ENCODE results near the gene MAP2K1.
"Not testable (repeated sequence)": the region's sequence is repeated elsewhere in the genome, so short reads cannot be mapped to it uniquely, and the experiment has no call there.

Gene MAP2K1

DNA sequence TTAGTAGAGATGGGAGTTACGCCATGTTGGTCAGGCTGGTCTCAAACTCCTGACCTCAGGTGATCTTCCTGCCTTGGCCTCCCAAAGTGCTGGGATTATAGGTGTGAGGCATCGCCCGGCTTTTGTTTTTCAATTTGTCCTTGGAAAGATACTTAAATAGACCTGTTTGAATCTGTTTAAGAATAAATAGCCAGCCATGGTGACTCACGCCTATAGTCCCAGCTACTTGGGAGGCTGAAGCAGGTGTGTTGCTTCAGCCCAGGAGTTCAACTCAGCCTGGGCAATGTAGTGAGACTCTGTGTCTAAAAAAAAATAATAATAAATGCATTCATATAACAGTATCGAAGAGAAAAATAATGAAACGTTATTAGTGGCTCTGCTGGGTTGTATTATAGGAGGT lies 93.6 kb downstream of the MAP2K1 start:
- DNase-seq: no peak

DNA sequence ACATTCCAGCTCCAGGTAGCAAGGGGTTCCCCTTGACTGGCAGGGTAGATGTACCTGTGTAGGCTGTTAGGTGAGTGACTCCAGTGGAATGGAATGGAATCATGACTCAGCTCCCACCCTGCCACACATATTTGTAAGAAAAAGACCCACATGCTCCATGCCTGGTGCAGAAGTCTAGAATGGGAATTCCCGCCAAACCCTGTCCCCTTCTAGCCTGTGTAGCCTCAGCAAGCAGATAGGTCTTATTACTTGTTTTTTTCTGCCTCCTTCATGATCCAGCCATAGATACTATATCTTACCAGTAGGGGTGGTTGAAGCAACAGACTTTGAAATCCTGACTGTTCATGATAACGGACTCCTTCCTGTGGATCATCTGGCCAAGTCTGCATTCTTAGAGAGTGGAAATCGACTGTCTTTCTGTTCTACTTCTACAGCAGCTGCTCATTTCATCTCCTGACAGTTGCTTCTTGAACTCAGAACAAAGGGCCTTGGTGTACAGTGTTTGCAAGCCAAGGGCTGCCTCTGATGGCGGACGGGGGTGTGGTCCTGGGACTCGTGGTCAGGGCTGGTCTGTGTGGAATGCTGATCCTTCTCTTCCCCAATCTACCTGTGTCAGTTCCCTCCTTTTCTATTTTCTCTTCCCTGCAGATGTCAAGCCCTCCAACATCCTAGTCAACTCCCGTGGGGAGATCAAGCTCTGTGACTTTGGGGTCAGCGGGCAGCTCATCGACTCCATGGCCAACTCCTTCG lies 94.6 kb downstream of the MAP2K1 start:
- DNase-seq: no peak

DNA sequence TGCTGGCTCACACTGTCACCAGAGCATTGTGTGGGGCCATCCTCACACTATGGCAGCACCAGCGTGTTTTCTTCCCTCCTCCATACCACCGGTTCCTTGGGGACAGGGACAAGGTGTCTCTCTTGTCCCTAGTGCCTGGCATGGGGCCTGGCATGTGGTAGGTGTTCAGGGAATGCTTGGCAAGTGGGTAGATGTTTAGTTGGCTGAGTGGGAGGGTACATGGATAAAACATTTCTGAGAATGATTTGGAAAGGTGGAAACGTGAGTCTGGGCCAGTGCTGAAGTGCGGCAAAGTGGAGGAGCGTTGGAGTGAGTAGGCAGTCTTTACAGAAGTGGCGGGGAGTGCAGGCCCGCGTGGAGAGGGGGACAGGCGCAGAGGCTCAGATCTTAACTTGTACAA lies 95.8 kb downstream of the MAP2K1 start:
- DNase-seq: peak in 1 of 3 experiments; percentile 3

DNA sequence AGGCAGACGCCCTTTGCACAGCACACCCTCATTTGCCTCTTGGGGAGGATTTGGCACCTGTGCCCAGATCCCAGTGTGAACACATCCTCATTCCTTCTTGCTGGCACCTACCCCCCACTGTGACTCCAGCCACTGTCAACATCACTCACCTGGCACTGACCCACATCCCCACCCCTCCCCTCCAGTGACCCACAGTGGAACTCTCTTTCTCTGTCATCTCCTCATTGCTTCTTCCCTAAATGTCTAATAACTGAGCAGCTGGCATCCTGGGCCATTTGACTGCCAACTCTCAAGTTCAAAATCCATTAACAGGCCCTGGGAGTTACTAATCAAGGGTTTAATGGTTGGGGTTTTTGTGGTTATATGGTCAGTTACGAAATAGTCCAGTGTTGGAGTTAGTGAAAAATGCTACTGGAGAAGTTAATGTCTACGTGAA lies 96.4 kb downstream of the MAP2K1 start:
- DNase-seq: peak in 2 of 3 experiments; percentile 10 to 59

DNA sequence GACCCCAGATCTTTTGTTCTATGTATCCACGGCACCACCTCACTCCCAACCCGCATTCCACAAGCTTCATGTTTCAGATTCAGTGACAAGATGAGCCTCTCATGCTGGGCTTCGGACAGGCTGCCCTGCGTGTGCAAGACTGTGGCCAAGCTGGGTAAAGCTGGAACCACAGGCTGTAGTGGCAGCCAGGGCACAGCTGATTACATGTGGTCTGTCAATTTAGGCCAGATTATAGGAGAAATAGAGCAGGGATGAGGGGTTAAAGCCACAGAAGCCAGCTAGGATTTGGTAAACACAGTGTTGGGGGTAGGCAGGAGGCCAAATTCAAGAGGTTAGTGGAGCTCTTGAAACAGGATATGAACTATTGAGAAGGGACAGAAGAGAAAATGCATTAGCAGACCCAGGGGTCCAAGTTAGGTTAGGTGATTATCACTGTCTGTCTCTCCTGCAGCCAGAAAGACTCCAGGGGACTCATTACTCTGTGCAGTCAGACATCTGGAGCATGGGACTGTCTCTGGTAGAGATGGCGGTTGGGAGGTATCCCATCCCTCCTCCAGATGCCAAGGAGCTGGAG lies 97.9 kb downstream of the MAP2K1 start:
- no peak for DNase-seq

DNA sequence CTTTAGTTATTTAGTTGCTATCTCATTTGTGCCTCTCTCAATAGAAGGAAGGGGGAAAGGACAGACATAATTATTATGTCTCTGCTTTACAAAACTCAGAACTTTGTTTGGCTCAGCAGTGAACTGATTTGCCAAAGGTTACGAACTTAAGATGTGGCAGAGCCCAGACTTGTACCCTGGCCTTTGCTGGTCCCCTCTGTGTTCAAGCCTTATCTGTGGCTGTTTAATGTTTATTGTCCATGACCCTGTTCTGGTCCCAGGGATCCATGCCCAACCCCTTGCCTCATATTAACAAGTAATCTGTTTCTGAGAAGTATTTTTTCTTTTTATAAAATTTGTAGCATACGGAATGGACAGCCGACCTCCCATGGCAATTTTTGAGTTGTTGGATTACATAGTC lies 100.2 kb downstream of the MAP2K1 start:
- DNase-seq: no peak

DNA sequence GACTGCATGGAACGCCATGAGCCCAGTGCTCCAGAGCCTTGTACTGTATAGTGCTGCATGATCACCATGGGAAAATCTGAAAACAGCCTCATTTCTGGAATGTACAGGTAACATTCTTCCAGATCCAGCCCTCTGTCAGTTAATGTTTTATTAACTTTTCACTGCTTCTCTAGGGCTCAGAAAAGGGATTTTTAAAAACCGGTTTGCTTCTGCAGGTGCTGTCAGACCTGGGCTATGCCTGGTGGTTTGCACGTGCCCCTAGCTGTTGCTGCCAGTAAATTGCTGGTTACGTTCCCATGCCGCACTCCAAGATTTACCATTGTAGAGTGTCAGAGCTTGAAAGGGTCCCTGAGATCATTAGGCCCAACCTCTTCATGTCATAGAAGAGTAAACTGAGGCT lies 101.8 kb downstream of the MAP2K1 start:
- DNase-seq: no peak

DNA sequence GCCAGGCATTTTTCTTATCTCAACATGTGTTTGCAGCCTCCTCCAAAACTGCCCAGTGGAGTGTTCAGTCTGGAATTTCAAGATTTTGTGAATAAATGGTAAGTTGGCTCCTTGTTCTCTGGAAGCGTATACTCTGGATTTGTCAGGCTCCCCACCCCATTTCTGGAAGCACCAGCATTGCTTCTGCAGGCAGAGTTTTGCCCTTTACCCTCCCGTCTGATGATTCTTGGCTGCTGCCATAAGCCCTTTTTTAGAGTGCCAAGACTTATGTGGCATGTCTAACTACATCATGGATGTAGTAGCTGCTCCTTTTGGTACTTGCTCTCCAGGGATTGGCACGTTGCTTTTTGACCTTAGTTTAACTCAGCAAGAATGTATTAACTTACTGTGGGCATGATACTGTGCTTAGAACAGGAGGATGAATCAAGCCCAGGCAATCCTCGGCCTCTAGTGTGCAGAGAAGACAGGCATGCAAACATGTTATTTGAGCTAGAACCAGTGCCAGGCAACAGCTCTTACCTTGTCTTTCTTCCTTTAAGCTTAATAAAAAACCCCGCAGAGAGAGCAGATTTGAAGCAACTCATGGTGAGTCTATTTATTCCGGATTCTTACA lies 102.6 kb downstream of the MAP2K1 start:
- DNase-seq: no peak

DNA sequence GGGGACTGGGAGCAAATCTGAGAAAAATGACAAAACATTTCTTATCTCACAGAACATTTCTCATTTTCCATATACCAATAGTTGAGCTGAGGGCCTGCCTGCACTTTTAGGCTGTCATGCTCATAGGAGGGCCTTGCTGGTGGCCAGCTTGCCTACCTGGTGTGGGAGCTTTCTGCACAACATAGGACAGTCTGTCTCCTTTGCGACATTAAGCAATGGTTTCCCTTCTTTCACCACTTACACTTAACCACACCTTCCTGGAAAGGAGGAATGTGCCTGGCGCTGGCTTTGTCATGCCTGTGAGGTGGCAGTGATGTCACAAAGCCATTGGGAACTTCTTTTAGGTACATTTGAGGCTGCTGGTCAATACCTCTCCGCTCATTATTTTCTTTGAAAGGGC lies 105.1 kb downstream of the MAP2K1 start:
- no peak for DNase-seq

DNA sequence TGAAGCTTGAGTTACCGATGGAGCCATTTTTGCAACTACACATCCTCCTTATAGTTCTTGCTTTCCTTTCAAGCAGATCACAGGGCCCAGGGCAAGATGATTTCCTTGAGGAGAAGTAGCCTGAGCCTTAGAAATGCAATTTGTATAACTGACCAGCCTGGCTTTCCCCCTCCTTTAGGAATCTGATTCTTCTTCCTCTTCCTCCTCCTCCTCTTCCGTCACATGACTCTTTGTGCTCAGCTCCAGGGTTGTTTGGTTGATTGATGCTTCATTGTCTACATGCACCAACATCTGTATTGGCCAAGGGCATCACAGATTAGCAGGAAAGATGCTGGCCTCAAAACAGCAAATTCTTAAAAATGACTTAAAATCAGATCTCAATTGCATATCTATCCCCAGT lies 107.5 kb downstream of the MAP2K1 start:
- no peak for DNase-seq

DNA sequence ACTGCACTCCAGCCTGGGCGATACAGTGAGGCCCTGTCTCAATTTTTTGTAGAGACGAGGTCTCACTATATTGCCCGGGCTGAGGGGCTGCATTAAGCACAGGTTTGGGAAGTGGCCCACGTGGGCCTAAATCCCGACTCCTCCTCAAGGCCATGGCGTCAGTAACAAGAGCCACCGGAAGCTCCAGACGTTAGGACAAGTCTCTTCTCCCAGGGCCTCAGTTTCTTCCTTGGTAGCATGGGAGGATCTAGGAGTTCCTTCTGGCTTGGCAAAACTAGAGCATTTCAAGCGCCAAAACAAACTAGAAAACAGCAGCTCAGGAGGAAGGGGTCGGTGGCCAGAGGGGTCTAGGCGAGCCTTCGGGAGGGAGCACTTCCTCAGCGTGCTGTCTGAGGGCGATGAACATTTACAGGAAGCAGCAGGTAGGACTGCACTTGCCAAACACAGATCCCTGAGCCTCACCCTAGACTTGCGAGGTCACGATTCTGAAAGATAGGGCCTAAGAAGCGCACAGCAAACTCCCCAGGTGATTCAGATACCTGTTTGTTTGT lies 110.3 kb downstream of the MAP2K1 start:
- DNase-seq: no peak

DNA sequence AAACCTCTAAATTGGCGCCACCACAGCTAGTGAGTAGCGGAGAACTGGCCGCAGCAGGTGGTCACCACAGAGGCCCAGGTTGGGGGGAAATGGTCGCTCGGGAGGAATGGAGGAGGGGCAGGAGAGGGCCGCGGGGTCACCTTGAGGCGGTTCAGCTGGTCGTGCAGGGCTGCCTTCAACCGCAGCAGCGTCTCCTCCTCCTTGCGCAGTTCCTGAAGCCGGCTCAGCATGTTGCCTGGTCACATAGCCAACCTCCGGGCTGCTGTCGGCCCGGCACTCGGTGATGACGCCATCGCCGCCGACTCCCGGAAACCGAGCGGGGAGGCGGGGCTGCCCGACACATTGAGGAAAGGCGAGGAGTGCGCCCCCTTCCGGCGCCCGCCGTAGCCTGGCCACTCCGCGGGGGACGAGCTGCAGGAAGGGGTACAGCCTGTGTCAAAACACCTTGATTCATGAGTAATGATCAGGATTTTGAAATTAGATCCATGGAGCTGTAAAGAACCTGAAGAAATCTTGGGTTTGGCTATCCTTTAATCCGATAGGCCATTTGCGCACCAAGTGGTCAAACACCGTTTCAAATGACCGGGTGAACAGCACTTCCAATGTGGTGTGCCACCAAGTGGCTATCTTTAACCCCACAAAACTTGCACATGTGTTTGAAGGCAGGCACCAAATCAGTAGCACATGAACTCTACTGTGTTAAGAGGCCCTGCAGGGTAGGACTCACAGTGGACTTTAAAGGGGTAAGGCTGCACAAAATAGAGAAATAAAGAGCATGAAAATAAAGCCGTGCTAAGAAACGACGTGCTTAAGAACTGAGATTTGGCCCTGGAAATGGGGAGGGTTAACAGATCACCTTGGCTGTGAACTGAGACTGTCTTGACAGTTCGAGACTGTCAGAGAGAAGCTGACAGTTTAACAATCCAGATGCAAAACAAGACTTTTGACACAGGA lies 111.1 kb downstream of the MAP2K1 start, which contains the start of gene SNAPC5:
Gene SNAPC5 (minus strand): TSS at position 261 of the 954 bp plus-strand sequence. CDS start 31 bp downstream, at position 230.
- DNase-seq: peak; percentile 80 to 97 (median 95)

DNA sequence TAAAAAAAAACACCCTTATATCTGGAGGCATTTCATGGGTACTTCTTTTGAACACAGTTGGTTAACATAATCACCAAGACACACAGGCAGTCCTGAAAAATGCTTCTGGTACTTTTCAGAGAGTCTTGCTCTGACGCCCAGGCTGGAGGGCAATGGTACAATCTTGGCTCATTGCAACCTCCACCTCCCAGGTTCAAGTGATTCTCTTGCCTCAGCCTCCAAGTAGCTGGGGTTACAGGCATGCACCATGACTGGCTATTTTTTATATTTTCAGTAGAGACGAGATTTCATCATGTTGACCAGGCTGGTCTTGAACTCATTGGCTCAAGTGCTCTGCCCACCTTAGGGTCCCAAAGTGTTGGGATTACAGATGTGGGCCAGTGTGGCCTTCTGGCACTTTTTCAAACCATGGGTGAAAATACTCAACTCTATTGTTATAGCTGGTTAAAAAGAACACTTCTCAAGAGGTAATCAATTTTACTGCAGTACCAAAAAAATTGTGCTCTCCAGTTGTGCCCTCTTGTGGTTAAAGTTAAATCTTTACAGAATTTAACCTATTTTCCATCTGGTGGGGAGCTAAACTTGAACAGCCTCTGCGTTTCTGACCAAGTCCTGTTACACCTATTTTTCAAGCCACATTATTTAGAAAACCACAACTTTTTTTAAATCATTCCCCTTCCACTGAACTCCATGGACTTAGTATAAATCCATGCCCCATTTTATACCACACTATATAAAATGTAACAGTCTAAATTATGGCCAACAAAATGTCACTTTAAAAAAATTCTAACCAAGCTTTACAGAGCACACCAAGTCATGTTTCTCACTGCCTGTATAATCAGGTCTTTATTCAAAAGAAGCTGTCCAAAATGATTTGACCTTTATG lies 112.0 kb downstream of the MAP2K1 start:
- DNase-seq: peak in 1 of 3 experiments; percentile 45

DNA sequence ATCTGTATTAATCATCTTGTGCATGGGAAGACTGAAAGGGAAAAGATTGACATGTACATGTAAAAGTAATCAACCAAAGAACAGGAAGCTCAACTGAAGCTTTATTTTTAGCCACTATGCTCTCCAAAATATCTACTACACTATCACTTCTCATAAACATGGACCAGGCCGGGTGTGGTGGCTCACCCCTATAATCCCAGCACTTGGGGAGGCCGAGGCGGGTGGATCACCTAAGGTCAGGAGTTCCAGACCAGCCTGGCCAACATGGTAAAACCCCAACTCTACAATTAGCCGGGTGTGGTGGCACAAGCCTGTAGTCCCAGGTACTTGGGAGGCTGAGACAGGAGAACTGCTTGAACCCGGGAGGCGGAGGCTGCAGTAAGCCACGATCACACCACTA lies 113.6 kb downstream of the MAP2K1 start:
- DNase-seq: not testable (repeated sequence)

DNA sequence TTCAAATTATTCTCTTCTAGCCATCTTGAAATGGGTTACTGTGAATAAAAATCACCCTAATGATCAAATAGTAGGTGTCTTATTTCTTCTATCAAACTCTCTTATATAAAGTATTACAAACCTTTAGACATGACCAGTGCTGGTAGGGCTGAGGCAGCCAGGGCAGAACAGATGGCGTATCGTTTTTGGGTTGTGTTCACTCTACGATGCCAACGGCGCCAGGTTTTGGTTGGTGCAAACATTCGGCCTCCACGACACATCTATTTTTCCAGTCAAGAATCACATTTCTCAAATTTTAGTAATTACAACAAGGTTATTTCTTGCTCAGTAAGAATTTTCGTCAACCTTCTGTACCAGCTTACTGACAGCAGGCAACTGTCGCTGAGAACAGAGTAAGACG lies 115.8 kb downstream of the MAP2K1 start:
- no peak for DNase-seq

DNA sequence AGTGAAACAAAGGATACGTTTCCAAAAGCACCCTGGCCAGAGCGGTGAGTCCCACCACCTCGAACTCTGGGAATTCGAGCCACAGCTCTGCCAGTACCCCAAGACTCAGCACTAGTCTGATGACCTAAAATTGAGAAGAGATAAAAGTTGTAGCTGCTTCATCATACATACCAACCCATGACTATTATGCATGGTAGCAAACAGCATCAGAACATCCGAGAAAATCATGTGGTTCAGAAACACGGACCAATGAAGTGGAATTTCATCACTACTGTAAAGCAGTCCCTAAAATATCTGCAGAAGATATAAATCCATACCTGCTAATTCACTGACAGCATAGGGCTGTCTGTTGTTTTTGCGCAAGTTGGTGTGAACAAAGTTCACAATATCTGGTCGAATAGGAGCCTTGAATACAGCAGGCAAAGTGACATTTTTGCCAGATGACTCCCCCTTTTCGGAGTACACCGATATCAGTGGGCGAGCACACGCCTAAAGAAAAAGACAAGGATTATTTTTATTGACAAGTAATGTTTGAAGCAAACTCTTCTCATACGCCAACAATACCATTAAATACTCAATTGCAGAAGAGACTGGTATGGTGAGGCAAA lies 116.4 kb downstream of the MAP2K1 start:
- DNase-seq: not testable (repeated sequence)

DNA sequence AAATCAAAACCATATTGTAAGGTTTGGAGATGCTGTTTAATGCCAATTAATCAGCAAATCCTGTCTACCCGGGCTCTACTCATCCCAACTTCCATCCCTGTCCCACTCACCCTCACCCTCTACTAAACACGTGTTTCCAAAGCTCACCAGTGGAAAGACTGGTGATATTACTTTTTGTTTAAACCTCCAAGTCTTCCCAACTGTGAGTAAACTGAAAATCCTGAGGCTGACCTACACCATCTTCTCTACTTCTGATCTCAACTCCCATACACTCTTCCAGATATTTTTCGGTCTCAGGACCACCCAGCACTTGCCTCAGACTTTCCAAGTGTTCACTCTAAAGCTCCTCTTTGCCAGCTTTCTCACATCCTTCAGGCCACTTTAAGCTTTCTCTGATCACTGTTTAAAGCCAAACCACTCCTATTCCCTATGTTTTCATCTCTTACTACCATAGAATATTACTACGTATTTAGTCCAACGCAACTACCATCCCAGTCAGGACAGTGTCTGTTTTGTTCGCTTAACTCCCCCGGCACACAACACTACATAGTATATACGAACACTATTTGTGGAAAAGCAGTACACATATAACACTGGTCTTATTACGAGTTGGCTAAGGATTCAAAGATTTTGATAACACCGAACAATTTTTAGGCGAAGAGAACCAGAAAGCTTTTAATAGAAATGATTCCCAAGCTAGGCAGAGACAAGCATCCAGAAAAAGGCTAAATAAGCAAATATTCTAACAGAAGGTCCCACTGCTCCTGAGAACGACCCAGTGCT lies 117.3 kb downstream of the MAP2K1 start:
- no peak for DNase-seq

DNA sequence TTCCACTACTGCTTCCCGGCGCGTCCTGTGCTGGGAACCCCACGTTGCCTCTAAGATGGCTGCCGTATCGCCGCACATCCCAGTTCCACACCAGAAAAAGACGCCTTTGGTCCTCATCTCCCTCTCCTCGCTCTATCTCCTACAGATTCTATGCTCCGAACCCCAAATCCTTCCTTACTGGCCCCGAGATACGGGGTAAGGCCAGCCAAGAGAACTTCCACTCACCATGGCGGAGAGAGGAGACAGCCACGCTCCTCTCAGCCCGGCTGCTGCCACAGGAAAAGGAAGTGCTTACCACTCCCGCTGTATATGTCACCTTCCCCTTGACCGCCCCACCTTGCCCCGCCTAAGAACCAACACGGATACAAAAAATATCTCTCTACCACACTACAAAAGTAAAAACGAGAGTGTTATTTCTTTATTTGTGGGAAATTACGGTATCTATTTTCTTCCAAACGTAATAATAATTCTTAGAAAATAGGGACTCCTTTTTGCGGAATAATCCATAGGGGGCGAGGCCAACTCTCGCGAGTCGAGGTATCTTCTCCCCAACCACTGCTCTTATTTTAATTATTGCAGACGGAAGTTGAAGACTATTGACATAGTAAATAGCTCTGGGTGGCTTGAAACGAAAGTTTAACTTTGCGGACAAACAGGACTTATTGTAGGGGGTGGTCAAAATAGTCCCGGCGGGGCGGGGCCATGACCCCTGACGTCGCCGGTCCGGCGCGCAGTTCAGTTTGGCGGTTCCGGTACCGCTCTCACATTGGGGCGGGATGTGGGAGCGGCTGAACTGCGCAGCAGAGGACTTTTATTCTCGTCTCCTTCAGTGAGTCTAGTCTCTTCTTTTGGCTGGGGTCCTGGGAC lies 118.1 kb downstream of the MAP2K1 start, which contains the start of the genes RPL4 and ZWILCH:
Gene RPL4 (minus strand): TSS at position 293 of the 867 bp plus-strand sequence. CDS start 65 bp downstream, at position 228.
Gene ZWILCH (plus strand): TSS at position 764 of the 867 bp plus-strand sequence. CDS start 13 bp downstream, at position 777.
- DNase-seq: peak; percentile 72 to 94 (median 94)

DNA sequence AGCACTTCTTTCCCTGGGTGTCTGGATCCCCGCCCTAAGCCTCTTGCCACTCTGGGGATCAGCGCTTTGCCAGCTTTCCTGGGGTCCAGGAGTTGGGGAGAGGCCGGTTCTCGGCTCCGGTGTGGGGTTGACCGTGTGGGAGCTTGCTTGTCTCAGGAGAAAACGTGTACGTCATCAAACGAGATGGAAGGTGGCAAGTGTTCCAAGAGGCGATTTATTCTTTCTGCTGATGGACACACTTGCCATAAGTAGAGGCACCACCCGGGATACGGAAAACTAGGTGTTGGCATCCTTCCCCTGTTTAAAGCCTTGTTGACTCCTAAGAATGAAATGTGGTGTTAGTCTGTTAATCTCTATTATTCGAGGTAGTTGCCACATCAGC lies 118.7 kb downstream of the MAP2K1 start:
- DNase-seq: peak in 1 of 3 experiments; percentile 85

Measured in NCI-H1417 (cell line).